Astrocyte of the spinal cord (primary cell): ENCODE measurements around the gene DEFB126.
"Not testable (repeated sequence)": the region's sequence is repeated elsewhere in the genome, so short reads cannot be mapped to it uniquely, and the experiment has no call there.

Experiments used
- DNase-seq: peaks from one replicate; pipeline ENCODE4 v3.0.0; 2011; ENCODE audit warnings: low read depth, low spot score
- H3K4me3 ChIP-seq: 2 replicates; pipeline ENCODE4 v1.5.1; 2011; ENCODE audit warnings: low read depth, mild to moderate bottlenecking, low read length, moderate library complexity
- in situ Hi-C: cut with HindIII; loops from 2 replicates; pipeline ENCODE4 v1.10.0; 2017; ENCODE audit warnings: low sequenced_read_pairs
- TF ChIP-seq, protein P1 (sequence below): IDR thresholded peaks from 2 replicates; pipeline ENCODE4 v1.5.1; 2012; ENCODE audit warnings: low read depth, mild to moderate bottlenecking, low read length, inconsistent platforms

The DEFB126 gene, protein sequence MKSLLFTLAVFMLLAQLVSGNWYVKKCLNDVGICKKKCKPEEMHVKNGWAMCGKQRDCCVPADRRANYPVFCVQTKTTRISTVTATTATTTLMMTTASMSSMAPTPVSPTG

DNA sequence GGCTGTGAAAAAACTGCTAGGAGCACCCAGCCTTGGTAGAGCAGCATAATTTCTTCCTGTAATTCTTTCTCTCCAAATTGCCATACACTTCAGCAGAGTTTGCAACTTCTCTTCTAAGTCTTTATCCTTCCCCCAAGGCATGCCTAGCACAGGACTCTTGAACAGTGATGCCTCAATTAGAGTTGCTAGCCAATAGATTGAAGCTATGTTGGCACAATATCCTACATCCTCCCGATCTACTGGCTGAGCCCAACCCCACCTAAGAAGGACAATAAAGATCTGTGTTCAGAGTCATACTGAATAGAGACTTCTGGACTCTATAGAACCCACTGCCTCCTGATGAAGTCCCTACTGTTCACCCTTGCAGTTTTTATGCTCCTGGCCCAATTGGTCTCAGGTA is at the start of gene DEFB126:
DEFB126 (plus strand) TSS at position 301 of the 400 bp plus-strand sequence; CDS start at position 340, 39 bp downstream.
- DNase-seq, result no peak
- H3K4me3 ChIP-seq, result no peak within 1 kb of the TSS
- in situ Hi-C loops, result no loop called here
- TF ChIP-seq, protein P1, sequence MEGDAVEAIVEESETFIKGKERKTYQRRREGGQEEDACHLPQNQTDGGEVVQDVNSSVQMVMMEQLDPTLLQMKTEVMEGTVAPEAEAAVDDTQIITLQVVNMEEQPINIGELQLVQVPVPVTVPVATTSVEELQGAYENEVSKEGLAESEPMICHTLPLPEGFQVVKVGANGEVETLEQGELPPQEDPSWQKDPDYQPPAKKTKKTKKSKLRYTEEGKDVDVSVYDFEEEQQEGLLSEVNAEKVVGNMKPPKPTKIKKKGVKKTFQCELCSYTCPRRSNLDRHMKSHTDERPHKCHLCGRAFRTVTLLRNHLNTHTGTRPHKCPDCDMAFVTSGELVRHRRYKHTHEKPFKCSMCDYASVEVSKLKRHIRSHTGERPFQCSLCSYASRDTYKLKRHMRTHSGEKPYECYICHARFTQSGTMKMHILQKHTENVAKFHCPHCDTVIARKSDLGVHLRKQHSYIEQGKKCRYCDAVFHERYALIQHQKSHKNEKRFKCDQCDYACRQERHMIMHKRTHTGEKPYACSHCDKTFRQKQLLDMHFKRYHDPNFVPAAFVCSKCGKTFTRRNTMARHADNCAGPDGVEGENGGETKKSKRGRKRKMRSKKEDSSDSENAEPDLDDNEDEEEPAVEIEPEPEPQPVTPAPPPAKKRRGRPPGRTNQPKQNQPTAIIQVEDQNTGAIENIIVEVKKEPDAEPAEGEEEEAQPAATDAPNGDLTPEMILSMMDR, result no peak

DNA sequence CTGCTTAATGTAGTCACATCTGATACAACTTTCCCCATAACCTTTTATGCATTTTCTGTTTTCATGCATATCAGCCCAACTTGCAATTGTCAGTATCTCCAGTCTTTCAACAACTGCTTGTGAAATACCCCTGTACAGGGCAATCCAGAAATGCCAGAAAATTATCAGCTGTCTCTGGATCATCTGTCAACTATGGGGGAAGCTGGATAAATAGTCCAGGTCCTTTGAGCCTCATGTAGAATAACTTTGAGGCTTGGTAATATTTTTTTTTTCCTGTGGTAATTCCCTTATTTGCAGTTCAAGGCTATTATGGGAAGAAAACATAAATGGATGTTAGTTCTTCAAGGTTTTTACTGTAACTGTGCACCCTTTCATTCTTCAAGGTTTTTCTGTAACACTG is 48.7 kb upstream of the DEFB126 start:
- in situ Hi-C loops, result no loop called here
- TF ChIP-seq, protein P1, result no peak
- no peak for DNase-seq
- H3K4me3 ChIP-seq, result no peak overlapping the region

DNA sequence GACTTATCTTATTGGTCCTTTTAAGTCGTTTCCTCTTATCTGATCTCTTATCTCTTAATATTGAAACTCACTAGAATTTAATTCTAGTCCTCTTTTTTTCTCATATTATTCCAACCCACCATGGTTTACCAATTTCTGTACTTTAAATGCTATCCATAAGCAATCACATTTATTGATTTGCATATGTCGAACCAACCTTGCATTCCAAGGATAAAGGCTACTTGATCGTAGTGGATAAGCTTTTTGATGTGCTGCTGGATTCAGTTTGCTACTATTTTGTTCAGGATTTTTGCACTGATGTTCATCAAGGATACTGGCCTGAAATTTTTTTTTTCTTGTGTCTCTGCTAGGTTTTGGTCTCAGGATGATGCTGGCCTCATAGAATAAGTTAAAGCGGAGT is 47.2 kb upstream of the DEFB126 start:
- in situ Hi-C loops, result no loop called here
- no peak overlapping the region for H3K4me3 ChIP-seq
- DNase-seq, result no peak
- TF ChIP-seq, protein P1, result no peak

DNA sequence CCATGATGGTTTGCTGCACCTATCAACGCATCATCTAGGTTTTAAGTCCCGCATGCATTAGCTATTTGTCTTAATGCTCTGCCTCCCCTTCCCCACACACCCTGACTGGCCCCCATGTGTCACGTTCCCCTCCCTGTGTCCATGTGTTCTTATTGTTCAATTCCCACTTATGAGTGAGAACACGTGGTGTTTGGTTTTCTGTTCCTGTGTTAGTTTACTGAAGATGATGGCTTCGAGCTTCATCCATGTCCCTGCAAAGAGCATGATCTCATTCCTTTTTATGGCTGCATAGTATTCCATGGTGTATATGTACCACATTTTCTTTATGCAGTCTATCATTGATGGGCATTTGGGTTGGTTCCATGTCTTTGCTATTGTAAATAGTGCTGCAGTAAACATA is 44.7 kb upstream of the DEFB126 start:
- DNase-seq, in situ Hi-C loops: not testable (repeated sequence)

DNA sequence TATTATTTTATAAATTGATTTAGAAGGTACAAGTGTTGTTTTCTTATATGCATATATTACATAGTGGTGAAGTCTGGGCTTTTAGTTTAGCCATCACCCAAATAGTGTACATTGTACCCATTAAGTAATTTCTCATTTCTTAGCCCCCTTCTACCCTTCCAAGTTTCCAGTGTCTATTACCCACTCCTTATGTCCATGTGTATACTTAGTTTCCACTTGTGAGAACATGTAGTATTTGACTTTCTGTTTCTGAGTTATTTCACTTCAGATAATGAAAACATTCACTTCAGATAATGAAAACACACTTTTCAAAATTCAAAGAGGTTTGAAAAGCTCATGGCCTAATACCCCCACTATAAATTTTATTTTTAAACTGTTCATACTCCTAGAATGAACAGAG is 40.4 kb upstream of the DEFB126 start:
- no peak overlapping the region for H3K4me3 ChIP-seq
- DNase-seq, result no peak
- in situ Hi-C loops, result no loop called here
- TF ChIP-seq, protein P1, result no peak

More for the DNA sequence above, 44.7 kb upstream of the DEFB126 start:
- H3K4me3 ChIP-seq, result not testable (repeated sequence)

DNA sequence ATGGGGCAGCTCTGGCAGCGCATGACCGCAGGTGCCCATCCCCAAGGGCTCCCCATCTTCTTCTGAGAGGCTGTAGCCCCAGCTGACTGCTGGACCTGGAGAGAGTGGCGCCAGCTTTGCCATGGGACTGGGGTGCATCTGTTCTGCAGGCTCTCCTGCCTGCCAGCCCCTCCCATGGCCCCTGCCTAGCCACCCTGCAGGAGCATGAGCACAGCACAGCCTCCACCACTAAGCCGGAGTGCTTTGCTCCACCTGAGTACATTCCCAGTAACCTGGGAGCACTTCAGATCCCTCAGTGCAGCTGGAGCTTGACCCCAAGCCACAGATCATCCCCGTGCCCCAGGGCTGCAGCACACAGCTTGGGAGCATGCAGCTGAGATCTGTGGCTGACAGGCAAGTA is 38.9 kb upstream of the DEFB126 start:
- no peak for DNase-seq
- no peak overlapping the region for H3K4me3 ChIP-seq
- in situ Hi-C loops, result no loop called here
- TF ChIP-seq, protein P1, result no peak

DNA sequence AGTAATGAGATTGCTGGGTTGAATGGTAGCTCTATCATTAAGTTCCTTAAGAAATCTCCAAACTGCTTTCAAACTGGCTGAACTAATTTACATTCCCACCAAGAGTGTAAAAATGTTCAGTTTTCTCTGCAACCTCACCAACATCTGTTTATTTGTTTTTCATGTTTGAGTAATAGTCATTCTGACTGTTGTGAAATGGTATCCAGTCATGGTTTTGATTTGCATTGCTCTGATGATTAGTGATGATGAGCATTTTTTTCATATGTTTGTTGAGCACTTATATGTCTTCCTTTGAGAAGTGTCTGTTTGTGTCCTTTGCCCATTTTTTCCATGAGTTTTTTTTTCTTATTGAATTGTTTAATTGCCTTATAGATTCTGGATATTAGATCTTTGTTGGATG is 30.0 kb upstream of the DEFB126 start:
- DNase-seq, result no peak
- in situ Hi-C loops, result no loop called here
- TF ChIP-seq, protein P1, result no peak
- no peak overlapping the region for H3K4me3 ChIP-seq
